Measurements from ENCODE around the gene MCM9.

DNA sequence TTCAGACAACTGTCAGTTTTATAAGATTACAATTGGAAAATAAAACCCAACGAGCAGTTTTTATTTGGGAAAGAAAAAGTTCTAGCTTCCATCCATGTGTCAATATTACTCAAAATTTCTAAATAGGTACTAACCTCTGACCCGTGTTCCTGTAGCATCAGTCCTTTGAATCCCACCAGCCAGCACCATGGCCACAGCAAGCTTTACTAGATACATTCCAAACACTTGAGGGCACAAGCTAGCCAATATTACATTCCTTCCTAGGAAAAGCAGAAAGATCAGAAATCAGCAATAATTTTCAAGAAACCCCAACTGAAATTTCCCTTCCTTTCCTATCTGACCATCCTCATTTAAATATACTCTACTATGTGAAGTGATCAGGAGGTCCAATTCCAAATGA lies 21.8 kb downstream of the MCM9 start:
- TF ChIP-seq, protein P1, sequence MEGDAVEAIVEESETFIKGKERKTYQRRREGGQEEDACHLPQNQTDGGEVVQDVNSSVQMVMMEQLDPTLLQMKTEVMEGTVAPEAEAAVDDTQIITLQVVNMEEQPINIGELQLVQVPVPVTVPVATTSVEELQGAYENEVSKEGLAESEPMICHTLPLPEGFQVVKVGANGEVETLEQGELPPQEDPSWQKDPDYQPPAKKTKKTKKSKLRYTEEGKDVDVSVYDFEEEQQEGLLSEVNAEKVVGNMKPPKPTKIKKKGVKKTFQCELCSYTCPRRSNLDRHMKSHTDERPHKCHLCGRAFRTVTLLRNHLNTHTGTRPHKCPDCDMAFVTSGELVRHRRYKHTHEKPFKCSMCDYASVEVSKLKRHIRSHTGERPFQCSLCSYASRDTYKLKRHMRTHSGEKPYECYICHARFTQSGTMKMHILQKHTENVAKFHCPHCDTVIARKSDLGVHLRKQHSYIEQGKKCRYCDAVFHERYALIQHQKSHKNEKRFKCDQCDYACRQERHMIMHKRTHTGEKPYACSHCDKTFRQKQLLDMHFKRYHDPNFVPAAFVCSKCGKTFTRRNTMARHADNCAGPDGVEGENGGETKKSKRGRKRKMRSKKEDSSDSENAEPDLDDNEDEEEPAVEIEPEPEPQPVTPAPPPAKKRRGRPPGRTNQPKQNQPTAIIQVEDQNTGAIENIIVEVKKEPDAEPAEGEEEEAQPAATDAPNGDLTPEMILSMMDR (IDR thresholded peaks at IDR 0.05), result no peak
- TF ChIP-seq EZH2phosphoT487 (IDR thresholded peaks at IDR 0.05), result no peak
